HG03159 (cell line): ENCODE data around the gene TDRD10.

Experiments
- ATAC-seq: cut with Tn5 transposase; IDR thresholded peaks from one replicate; pipeline ENCODE4 v1.9.1; 2021; ENCODE audit warnings: mild to moderate bottlenecking, moderate library complexity; ENCODE audit not compliant: unreplicated experiment

TDRD10 gene

GRCh38 chr1:154575951-154576566, 74.0 kb downstream of the TDRD10 start:
- ATAC-seq: no peak

- ATAC-seq: no peak
Observed at GRCh38 chr1:154577346-154578057, 75.5 kb downstream of the TDRD10 start.

- ATAC-seq: no peak
Observed at GRCh38 chr1:154578058-154578418, 76.0 kb downstream of the TDRD10 start.

GRCh38 chr1:154579374-154579773, 77.4 kb downstream of the TDRD10 start:
- ATAC-seq: no peak

DNA sequence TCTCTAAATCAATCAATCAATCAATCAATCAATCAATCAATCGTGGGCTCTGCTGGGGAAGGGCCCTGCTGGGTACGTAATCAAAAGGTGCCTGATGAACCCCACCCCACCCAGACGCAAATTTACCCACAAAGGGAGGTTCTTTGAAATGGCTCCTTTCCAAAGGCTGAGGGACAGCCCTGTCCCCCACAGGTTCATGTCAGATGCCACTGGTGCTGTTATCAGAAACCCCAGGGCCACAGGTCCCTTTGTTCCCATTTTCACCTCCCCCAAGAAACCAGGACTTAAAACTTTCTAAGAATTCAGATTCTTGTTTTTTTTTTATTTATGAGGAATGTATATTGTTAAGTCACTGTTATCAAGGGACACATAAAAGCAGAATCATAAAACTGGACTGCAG, 79.7 kb downstream of the TDRD10 start:
- ATAC-seq: no peak

DNA sequence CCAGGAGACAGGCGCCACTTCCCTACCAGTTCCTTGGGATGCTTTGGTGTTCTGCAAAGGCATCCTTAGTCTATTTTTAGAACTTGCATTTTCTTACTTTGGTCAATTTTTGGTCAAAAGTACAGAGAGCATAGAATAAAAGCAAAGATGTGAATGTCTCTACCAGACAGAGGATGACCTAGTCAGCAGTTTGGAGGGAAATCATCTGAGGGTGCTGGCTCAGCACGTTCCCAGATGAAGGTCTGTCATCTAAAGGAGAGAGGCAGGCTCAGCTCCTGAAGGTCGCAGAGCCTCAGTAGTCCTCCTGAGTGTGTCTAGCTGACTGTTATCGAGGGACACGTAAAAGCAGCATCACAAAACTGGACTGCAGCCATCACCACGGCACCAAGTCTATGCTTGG, 80.9 kb downstream of the TDRD10 start:
- no peak for ATAC-seq

DNA sequence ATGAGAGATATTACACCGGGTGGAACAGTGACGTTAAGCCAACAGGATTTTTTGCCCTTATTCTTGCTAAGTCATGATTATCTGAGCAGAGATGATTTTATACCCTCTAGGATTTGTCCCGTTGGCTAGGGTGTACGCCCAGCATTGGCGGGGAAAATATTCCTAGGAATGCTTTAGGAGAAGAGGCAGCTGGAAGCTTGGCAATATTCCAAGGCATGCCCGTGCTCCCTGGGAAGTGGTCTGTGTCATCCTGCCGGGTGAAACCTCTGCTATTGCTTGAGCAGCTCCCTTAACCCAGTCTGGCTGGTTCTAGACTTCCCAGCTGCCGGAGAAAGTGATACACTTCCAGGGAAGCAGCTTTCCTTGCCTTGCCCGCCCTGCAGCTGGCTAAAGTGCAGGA, 81.8 kb downstream of the TDRD10 start:
- ATAC-seq: no peak

GRCh38 chr1:154584267-154584994, 82.4 kb downstream of the TDRD10 start:
- no peak for ATAC-seq

- no peak for ATAC-seq
Observed at GRCh38 chr1:154586231-154586630, 84.2 kb downstream of the TDRD10 start.

DNA sequence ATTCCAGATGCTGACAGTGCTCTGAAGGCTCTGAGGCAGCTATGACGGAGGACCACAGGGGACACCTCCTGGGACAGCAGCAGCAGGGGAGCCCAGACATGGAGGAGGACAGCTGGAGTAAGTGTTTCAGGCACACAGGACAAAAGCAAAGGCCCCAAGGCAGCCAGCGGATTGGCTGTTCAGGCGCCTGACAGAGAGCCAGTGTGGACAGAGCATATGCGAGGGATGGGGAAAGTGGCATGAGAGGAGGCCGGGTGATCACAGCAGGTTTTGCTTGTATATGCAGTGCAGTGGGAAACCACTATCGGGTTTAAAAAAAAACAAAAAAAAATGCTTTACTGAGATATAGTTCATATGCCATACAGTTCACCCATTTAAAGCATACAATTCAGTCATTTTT, 84.6 kb downstream of the TDRD10 start:
- no peak for ATAC-seq

DNA sequence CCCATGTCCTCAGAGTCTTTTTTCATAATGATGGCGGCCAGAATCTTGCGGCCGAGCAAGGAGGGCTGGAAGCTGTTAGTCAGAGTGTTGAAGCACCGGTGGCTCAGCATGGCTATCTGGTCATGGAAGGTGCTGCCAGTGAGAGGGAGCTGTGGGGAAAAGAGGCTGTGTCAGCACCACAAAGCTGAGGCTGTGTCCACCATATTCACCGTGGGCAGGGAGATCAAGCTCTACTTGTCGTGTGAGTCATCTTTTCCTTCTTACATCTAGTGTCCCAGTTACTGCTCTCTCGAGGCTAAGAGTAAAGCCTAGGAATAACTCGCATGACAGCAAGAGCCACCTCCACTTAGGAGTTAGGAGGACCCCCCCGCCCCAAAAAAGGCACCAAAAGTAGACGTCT, 87.8 kb downstream of the TDRD10 start:
- ATAC-seq: no peak

DNA sequence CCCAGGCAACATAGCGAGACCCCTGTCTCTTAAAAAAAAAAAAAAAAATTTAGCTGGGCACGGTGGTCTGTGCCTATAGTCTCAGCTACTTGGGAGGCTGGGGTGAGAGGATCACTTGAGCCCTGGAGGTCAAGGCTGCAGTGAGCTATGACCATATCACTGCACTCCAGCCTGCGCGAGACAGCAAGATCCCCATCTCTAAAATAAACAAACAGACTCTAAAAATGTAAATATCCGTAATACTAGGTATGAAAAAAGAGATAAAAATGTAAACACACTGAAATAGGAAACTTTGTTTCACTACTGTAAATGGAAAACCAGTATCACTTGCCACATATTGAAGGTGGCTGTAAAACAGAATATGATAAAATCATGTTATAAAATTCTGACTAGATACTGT, 88.7 kb downstream of the TDRD10 start:
- ATAC-seq: no peak

- ATAC-seq: no peak
Observed at GRCh38 chr1:154591206-154591605, 89.2 kb downstream of the TDRD10 start.

DNA sequence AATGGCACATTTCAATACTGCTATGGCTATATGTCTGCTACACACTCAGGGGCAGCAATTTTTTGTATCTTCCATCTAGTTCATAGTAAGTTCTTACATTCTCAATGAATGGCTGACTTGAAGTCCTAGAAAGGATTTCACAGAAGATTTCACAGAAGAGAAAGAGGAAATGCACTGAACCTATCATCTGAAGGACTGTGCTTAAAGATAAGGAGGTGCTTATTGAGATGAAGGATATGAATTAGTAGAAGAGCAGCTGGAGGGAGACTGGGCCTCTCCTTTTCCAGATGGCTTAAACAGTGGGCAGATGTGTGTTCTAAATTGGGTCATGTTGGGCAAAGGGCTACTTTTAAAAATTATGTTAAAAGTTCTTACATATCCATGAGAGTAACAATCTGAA, 91.4 kb downstream of the TDRD10 start:
- no peak for ATAC-seq

- no peak for ATAC-seq
Observed at GRCh38 chr1:154594811-154595210, 92.8 kb downstream of the TDRD10 start.

DNA sequence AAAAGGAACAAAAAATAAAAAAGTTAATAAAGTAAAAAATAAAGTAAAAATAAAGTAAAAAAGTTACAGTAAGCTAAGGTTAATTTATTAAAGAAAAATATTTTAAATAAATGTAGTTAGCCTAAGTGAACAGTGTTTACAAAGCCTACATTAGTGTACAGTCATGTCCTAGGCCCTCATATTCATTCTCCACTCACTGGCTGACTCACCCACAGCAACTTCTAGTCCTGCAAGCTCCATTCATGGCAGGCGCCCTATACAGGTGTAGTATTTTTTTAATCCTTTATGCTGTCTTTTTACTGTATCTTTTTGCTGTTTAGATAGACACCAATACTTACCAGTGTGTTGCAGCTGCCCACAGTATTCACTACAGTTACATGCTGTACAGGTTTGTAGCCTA, 93.6 kb downstream of the TDRD10 start:
- ATAC-seq: no peak
